PFSK-1 (cell line): Measurements from ENCODE around the gene GRIFIN.

Experiments used
- FOXP2 ChIP-seq: optimal IDR thresholded peaks from 2 replicates; pipeline ENCODE3; 2011; ENCODE audit warnings: borderline replicate concordance, control low read depth, inconsistent platforms; ENCODE audit not compliant: insufficient read depth; ENCODE audit errors: extremely low read length, extremely low read depth
- POLR2AphosphoS5 ChIP-seq: IDR thresholded peaks from 2 replicates; pipeline ENCODE4 v1.6.1; 2012; ENCODE audit warnings: low read depth, mild to moderate bottlenecking, control low read depth, low read length, moderate library complexity
- REST ChIP-seq, 2 experiments: IDR thresholded peaks; 2 replicates each; pipeline versions ENCODE4 v1.6.1 to v1.8.0; 2011 to 2012; ENCODE audit warnings: low read depth in 2 of 2, low read length in 2 of 2, control low read depth in 1 of 2, inconsistent platforms in 1 of 2, mild to moderate bottlenecking in 1 of 2, moderate library complexity in 1 of 2; ENCODE audit not compliant: insufficient read depth in 1 of 2
- SIN3A ChIP-seq: IDR thresholded peaks from 2 replicates; pipeline ENCODE4 v1.6.1; 2012; ENCODE audit warnings: mild to moderate bottlenecking, low read length, moderate library complexity, borderline replicate concordance; ENCODE audit not compliant: insufficient read depth
- TAF1 ChIP-seq: IDR thresholded peaks from 2 replicates; pipeline ENCODE4 v1.6.1; 2012; ENCODE audit warnings: low read length, control low read depth, borderline replicate concordance; ENCODE audit not compliant: insufficient read depth

GRIFIN gene

GRCh38 chr7:2503056-2503941, 27.1 kb upstream of the GRIFIN start:
- TF ChIP-seq FOXP2: no peak

GRCh38 chr7:2502647-2502966, 26.4 kb upstream of the GRIFIN start:
- TF ChIP-seq TAF1 (no peak), REST (IDR thresholded peaks at IDR 0.05; ENCODE audit: insufficient read depth in 1 of 2, low read depth in 2 of 2, low read length in 2 of 2) (no peak), POLR2AphosphoS5 (no peak), FOXP2 (no peak), SIN3A (no peak)

- TF ChIP-seq REST (IDR thresholded peaks at IDR 0.05; ENCODE audit: insufficient read depth in 1 of 2, low read depth in 2 of 2, low read length in 2 of 2) (no peak), FOXP2 (no peak), TAF1 (no peak), POLR2AphosphoS5 (no peak), SIN3A (no peak)
These were observed 25.9 kb upstream of the GRIFIN start for GRCh38 chr7:2501947-2502646.

- no peak for TF ChIP-seq REST (IDR thresholded peaks at IDR 0.05; ENCODE audit: insufficient read depth in 1 of 2, low read depth in 2 of 2, low read length in 2 of 2)
- TF ChIP-seq POLR2AphosphoS5: no peak
- TF ChIP-seq SIN3A: no peak
- no peak for TF ChIP-seq FOXP2
- TF ChIP-seq TAF1: no peak
These were observed 24.5 kb upstream of the GRIFIN start for GRCh38 chr7:2500701-2501100.

- no peak for TF ChIP-seq REST (IDR thresholded peaks at IDR 0.05; ENCODE audit: insufficient read depth in 1 of 2, low read depth in 2 of 2, low read length in 2 of 2)
- no peak for TF ChIP-seq FOXP2
- TF ChIP-seq POLR2AphosphoS5: no peak
- TF ChIP-seq SIN3A: no peak
- no peak for TF ChIP-seq TAF1
These were observed 23.7 kb upstream of the GRIFIN start for GRCh38 chr7:2499719-2500430.
